HCT116 (cell line): ENCODE data around the gene BMERB1.

Experiments used
- CEBPB ChIP-seq: IDR thresholded peaks from 2 replicates; pipeline ENCODE4 v1.6.1; 2012; ENCODE audit warnings: low read depth
- CTCF ChIP-seq, 3 experiments: fragments of 200-600 bp in 1 of 3; sonication (generic) in 1 of 3; IDR thresholded peaks in 2 of 3; conservative IDR thresholded peaks in 1 of 3; 2 replicates each; pipeline ENCODE4 v1.5.1; 2012 to 2017; ENCODE audit warnings: low read depth in 2 of 3, low read length in 2 of 3, antibody characterized with exemption in 1 of 3, borderline replicate concordance in 1 of 3, control low read depth in 1 of 3, mild to moderate bottlenecking in 1 of 3, mixed read lengths in 1 of 3, mixed run types in 1 of 3, moderate library complexity in 1 of 3; ENCODE audit not compliant: insufficient read depth in 1 of 3
- EGR1 ChIP-seq: IDR thresholded peaks from 2 replicates; pipeline ENCODE4 v1.6.1; 2012; ENCODE audit warnings: low read depth
- POLR2AphosphoS5 ChIP-seq: IDR thresholded peaks from 2 replicates; pipeline ENCODE4 v1.6.1; 2011; ENCODE audit warnings: mild to moderate bottlenecking, low read depth, low read length, moderate library complexity
- REST ChIP-seq: IDR thresholded peaks from 2 replicates; pipeline ENCODE4 v1.6.1; 2012; ENCODE audit warnings: low read depth
- YY1 ChIP-seq: IDR thresholded peaks from 2 replicates; pipeline ENCODE4 v1.6.1; 2011; ENCODE audit warnings: low read length, low read depth, moderate library complexity, mild to moderate bottlenecking; ENCODE audit not compliant: insufficient replicate concordance; ENCODE audit errors: extremely low read depth

- TF ChIP-seq POLR2AphosphoS5 (no peak), CTCF (IDR thresholded peaks at IDR 0.05 in 2 of 3, conservative IDR thresholded peaks at IDR 0.05 in 1 of 3; ENCODE audit: borderline replicate concordance in 1 of 3, insufficient read depth in 1 of 3, low read depth in 2 of 3, low read length in 2 of 3) (no peak), CEBPB (no peak), REST (no peak), YY1 (no peak), EGR1 (no peak)
Measured at GRCh38 chr16:15457400-15457799, 23.0 kb downstream of the BMERB1 start.
